GM21825 (cell line): ENCODE data around the gene AMY2B.
"Not testable (repeated sequence)": the region's sequence is repeated elsewhere in the genome, so short reads cannot be mapped to it uniquely, and the experiment has no call there.

Experiments used
- ATAC-seq: cut with Tn5 transposase; IDR thresholded peaks from one replicate; pipeline ENCODE4 v1.9.1; 2021; ENCODE audit warnings: mild to moderate bottlenecking, moderate library complexity; ENCODE audit not compliant: unreplicated experiment

Gene AMY2B

GRCh38 chr1:103571289-103571688 lies at the start of gene AMY2B:
TSS of gene AMY2B (plus strand) at chr1:103571589. CDS start at chr1:103571603, 14 bp downstream.
- not testable (repeated sequence) for ATAC-seq

GRCh38 chr1:103523346-103523745 lies 48.0 kb upstream of the AMY2B start:
- no peak for ATAC-seq

GRCh38 chr1:103525114-103525606 lies 46.2 kb upstream of the AMY2B start:
- peak; percentile 51 for ATAC-seq

- ATAC-seq, result peak; percentile 82
Measured at GRCh38 chr1:103525607-103526507, 45.5 kb upstream of the AMY2B start, which contains the start of gene RNPC3. TSS of gene RNPC3 (plus strand) at chr1:103525699. CDS start at chr1:103526071, 372 bp downstream.

- no peak for ATAC-seq
Measured at GRCh38 chr1:103527331-103527730, 44.1 kb upstream of the AMY2B start.

GRCh38 chr1:103529746-103530145 lies 41.6 kb upstream of the AMY2B start:
- ATAC-seq, result no peak

- no peak for ATAC-seq
Measured at GRCh38 chr1:103538226-103538625, 33.2 kb upstream of the AMY2B start.

GRCh38 chr1:103541431-103541830 lies 30.0 kb upstream of the AMY2B start:
- no peak for ATAC-seq

GRCh38 chr1:103546496-103546895 lies 24.9 kb upstream of the AMY2B start:
- no peak for ATAC-seq

GRCh38 chr1:103547840-103548239 lies 23.5 kb upstream of the AMY2B start:
- no peak for ATAC-seq

GRCh38 chr1:103560427-103560826 lies 11.0 kb upstream of the AMY2B start:
- no peak for ATAC-seq

GRCh38 chr1:103561124-103561523 lies 10.3 kb upstream of the AMY2B start:
- ATAC-seq, result not testable (repeated sequence)

GRCh38 chr1:103561643-103562395 lies 9.6 kb upstream of the AMY2B start:
- peak; percentile 75 for ATAC-seq

- ATAC-seq, result no peak
Measured at GRCh38 chr1:103563056-103563455, 8.3 kb upstream of the AMY2B start.

GRCh38 chr1:103569493-103569892 lies 1.9 kb upstream of the AMY2B start:
- ATAC-seq, result no peak

- no peak for ATAC-seq
Measured at GRCh38 chr1:103576065-103576464, 4.7 kb downstream of the AMY2B start.

GRCh38 chr1:103576784-103577183 lies 5.4 kb downstream of the AMY2B start:
- not testable (repeated sequence) for ATAC-seq

- ATAC-seq, result no peak
Measured at GRCh38 chr1:103582464-103582863, 11.1 kb downstream of the AMY2B start.

- ATAC-seq, result no peak
Measured at GRCh38 chr1:103583887-103584286, 12.5 kb downstream of the AMY2B start.

- ATAC-seq, result no peak
Measured at GRCh38 chr1:103584537-103584936, 13.1 kb downstream of the AMY2B start.

- not testable (repeated sequence) for ATAC-seq
Measured at GRCh38 chr1:103602740-103603139, 31.4 kb downstream of the AMY2B start.

- no peak for ATAC-seq
Measured at GRCh38 chr1:103616362-103616761, 45.0 kb downstream of the AMY2B start.
